Endothelial cell of umbilical vein (primary cell): ENCODE measurements around the gene PRPF40A. TPM values are rescaled to one million over a fixed set of nuclear protein-coding genes. Genes with fewer than 3 reads are reported as not detected.
"Not testable (repeated sequence)": the region's sequence is repeated elsewhere in the genome, so short reads cannot be mapped to it uniquely, and the experiment has no call there.

Experiments
- BruUV-seq: library from RNA; stranded (reverse); fragments of 400-500 nt; replicated peaks from 2 replicates; lab custom pipeline; 2021; lab: Mats Ljungman, UMichigan
- CTCF ChIA-PET: fragments of 300-600, 350-600 bp; sonication (Branson Sonifier 250); formaldehyde crosslinking; loops from one replicate; lab custom pipeline; 2021; ENCODE audit warnings: antibody characterized with exemption, inconsistent platforms; lab: Charles Lee
- POLR2A ChIA-PET: fragments of 300-600, 350-600 bp; sonication (Branson Sonifier 250); formaldehyde crosslinking; loops from one replicate; lab custom pipeline; 2021; ENCODE audit warnings: antibody characterized with exemption, inconsistent platforms; lab: Charles Lee
- DNase-seq: peaks from one replicate; pipeline ENCODE4 v3.0.0-alpha.2; 2011; ENCODE audit warnings: low read depth, low spot score
- FAIRE-seq: peaks from 2 replicates; lab custom pipeline; 2011; peaks lifted over from hg19 to GRCh38; lab: Jason Lieb, UNC
- H2AFZ ChIP-seq: 2 replicates; pipeline ENCODE4 v1.6.0; 2012; ENCODE audit warnings: low read depth, low read length, control low read depth, inconsistent platforms
- H3K27ac ChIP-seq: 2 replicates; pipeline ENCODE4 v1.5.1; 2011; ENCODE audit warnings: low read depth, mild to moderate bottlenecking, control low read depth, low read length, moderate library complexity; ENCODE audit not compliant: insufficient read depth
- H3K27me3 ChIP-seq, 2 experiments: 2 replicates each; pipeline versions ENCODE4 v1.6.0 to v1.6.1; 2011; ENCODE audit warnings: low read length in 2 of 2, mixed read lengths in 1 of 2; ENCODE audit not compliant: control insufficient read depth in 2 of 2, insufficient read depth in 2 of 2
- H3K36me3 ChIP-seq, 2 experiments: 2 replicates in 1 of 2; 3 replicates in 1 of 2; pipeline ENCODE4 v1.5.1; 2011; ENCODE audit warnings: low read length in 2 of 2, mild to moderate bottlenecking in 1 of 2, moderate library complexity in 1 of 2; ENCODE audit not compliant: control insufficient read depth in 2 of 2, insufficient read depth in 2 of 2; ENCODE audit errors: extremely low read depth in 1 of 2
- H3K4me1 ChIP-seq: 3 replicates; pipeline ENCODE4 v1.5.1; 2011; ENCODE audit warnings: mild to moderate bottlenecking, low read length; ENCODE audit not compliant: control insufficient read depth, insufficient read depth; ENCODE audit errors: extremely low read depth
- H3K4me2 ChIP-seq: 2 replicates; pipeline ENCODE4 v1.6.1; 2011; ENCODE audit warnings: low read length, control low read depth, mixed read lengths; ENCODE audit not compliant: insufficient read depth
- H3K4me3 ChIP-seq, 3 experiments: fragments of 200-600 bp in 1 of 3; sonication (generic), shearing (Covaris generic) in 1 of 3; replicated peaks in 1 of 3; 2 replicates each; pipeline ENCODE4 v1.5.1; 2011 to 2016; ENCODE audit warnings: control low read depth in 3 of 3, low read length in 3 of 3, mild to moderate bottlenecking in 2 of 3, inconsistent platforms in 1 of 3, low read depth in 1 of 3, moderate library complexity in 1 of 3; ENCODE audit not compliant: insufficient read depth in 1 of 3
- H3K79me2 ChIP-seq: 2 replicates; pipeline ENCODE4 v1.6.0; 2012; ENCODE audit warnings: low read length, inconsistent platforms; ENCODE audit not compliant: control insufficient read depth, insufficient read depth
- H3K9ac ChIP-seq: replicated peaks from 2 replicates; pipeline ENCODE3; 2011; ENCODE audit warnings: low read length, control low read depth; ENCODE audit not compliant: insufficient read depth; ENCODE audit errors: extremely low read depth
- H3K9me1 ChIP-seq: replicated peaks from 3 replicates; pipeline ENCODE4 v1.6.0; 2011; ENCODE audit warnings: mild to moderate bottlenecking, low read length; ENCODE audit not compliant: control insufficient read depth, insufficient read depth; ENCODE audit errors: extremely low read depth
- H3K9me3 ChIP-seq: replicated peaks from 2 replicates; pipeline ENCODE4 v1.5.1; 2012; ENCODE audit warnings: low read length, inconsistent platforms; ENCODE audit not compliant: control insufficient read depth, insufficient read depth
- H4K20me1 ChIP-seq: replicated peaks from 2 replicates; pipeline ENCODE3; 2011; ENCODE audit warnings: mild to moderate bottlenecking, low read length; ENCODE audit not compliant: control insufficient read depth, insufficient read depth; ENCODE audit errors: extremely low read depth
- JUN ChIP-seq: IDR thresholded peaks from 2 replicates; pipeline ENCODE4 v1.6.1; 2011; ENCODE audit warnings: borderline replicate concordance, low read depth; ENCODE audit not compliant: insufficient read length, insufficient read depth
- MYC ChIP-seq: IDR thresholded peaks from one replicate; pipeline ENCODE4 v1.6.1; 2011; ENCODE audit warnings: mild to moderate bottlenecking, low read depth, low read length
- POLR2A ChIP-seq: IDR thresholded peaks from 2 replicates; pipeline ENCODE4 v1.6.1; 2012; ENCODE audit warnings: low read depth, mild to moderate bottlenecking, control low read depth, low read length
- dilution Hi-C: fragments of 300-500 bp; cut with MboI; formaldehyde crosslinking; loops from one replicate; pipeline ENCODE4 v1.15.0; 2019; ENCODE audit warnings: low sequenced_read_pairs; ENCODE audit not compliant: extremely low pct_ligation_motif_present
- intact Hi-C: fragments of 100-400 bp; cut with micrococcal nuclease; formaldehyde crosslinking; loops from one replicate; pipeline ENCODE4 v1.10.0; 2022
- polyA plus RNA-seq, 4 experiments: library from polyadenylated mRNA; depleted of rRNA in 3 of 4; stranded (reverse) in 3 of 4; unstranded in 1 of 4; fragments of >200 nt; gene quantifications; 2 replicates each; pipeline versions ENCODE4 v1.2.1 to v1.2.3, GENCODE V29; 2011 to 2012; ENCODE audit warnings: missing spikeins in 1 of 4
- total RNA-seq: library from RNA; stranded (reverse); gene quantifications from 2 replicates; pipeline ENCODE4 v1.2.3, GENCODE V29; 2021
- TF ChIP-seq, protein P1 (sequence below), 2 donors: IDR thresholded peaks; 1 replicate in 1 of 2; 2 replicates in 1 of 2; pipeline ENCODE4 v1.5.1; 2011; ENCODE audit warnings: low read length in 2 of 2, mild to moderate bottlenecking in 2 of 2, moderate library complexity in 2 of 2, control low read depth in 1 of 2, inconsistent platforms in 1 of 2, low read depth in 1 of 2; ENCODE audit not compliant: insufficient read depth in 1 of 2; ENCODE audit errors: extremely low read depth in 1 of 2

The PRPF40A gene
- total and polyA plus RNA-seq, 2 donors (not counting 3 experiments of a cell fraction or from before 2014, with no cell fraction given), result 58.2 to 123 TPM

- FAIRE-seq, result peak; percentile 64
- no peaks in the 10 kb centered on the region for H3K9me3 ChIP-seq
- H3K4me1 ChIP-seq, result no peaks in the 10 kb centered on the region
- peaks cover 0 to 7% of the 10 kb centered on the region in 2 experiments for H3K36me3 ChIP-seq
- intact Hi-C loops, result loop anchor here (5.0 kb wide), 2 partner anchors 706 to 1634 kb away; no protein-coding TSS in a partner anchor
- POLR2A ChIA-PET, result no interaction called here
- BruUV-seq, result no TSS peak
- H3K4me2 ChIP-seq, result no peak overlapping the region
- DNase-seq, result peak; percentile 11
- dilution Hi-C loops, result no loop called here
- H3K9ac ChIP-seq, result no peak overlapping the region
- no peaks in the 10 kb centered on the region for H3K27me3 ChIP-seq
- no peak overlapping the region for H3K27ac ChIP-seq
- CTCF ChIA-PET, result interaction anchor here (0.6 to 2.1 kb wide), 14 partner anchors 9 to 1633 kb away, joined by 3 to 8 read pairs (median 4); partner anchors contain the start of genes PRPF40A and RPRM
- H2AFZ ChIP-seq, result no peak overlapping the region
- TF ChIP-seq, protein P1, sequence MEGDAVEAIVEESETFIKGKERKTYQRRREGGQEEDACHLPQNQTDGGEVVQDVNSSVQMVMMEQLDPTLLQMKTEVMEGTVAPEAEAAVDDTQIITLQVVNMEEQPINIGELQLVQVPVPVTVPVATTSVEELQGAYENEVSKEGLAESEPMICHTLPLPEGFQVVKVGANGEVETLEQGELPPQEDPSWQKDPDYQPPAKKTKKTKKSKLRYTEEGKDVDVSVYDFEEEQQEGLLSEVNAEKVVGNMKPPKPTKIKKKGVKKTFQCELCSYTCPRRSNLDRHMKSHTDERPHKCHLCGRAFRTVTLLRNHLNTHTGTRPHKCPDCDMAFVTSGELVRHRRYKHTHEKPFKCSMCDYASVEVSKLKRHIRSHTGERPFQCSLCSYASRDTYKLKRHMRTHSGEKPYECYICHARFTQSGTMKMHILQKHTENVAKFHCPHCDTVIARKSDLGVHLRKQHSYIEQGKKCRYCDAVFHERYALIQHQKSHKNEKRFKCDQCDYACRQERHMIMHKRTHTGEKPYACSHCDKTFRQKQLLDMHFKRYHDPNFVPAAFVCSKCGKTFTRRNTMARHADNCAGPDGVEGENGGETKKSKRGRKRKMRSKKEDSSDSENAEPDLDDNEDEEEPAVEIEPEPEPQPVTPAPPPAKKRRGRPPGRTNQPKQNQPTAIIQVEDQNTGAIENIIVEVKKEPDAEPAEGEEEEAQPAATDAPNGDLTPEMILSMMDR (IDR thresholded peaks at IDR 0.05; ENCODE audit: extremely low read depth in 1 of 2, insufficient read depth in 1 of 2, low read depth in 1 of 2, low read length in 2 of 2), result peak; percentile 4 to 42
- TF ChIP-seq POLR2A, result no peak
- H4K20me1 ChIP-seq, result no peaks in the 10 kb centered on the region
- H3K4me3 ChIP-seq, result no peak overlapping the region
- peaks cover 1% of the 10 kb centered on the region for H3K79me2 ChIP-seq
- no peaks in the 10 kb centered on the region for H3K9me1 ChIP-seq
Measured at GRCh38 chr2:152743002-152743401, 25.7 kb upstream of the PRPF40A start.

- no TSS peak for BruUV-seq
- Histone ChIP-seq H3K27ac (no peak overlapping the region), H3K27me3 (no peaks in the 10 kb centered on the region), H3K4me3 (no peak overlapping the region), H4K20me1 (no peaks in the 10 kb centered on the region), H3K4me2 (no peak overlapping the region), H3K36me3 (peaks cover 1 to 10% of the 10 kb centered on the region in 2 experiments), H3K9me3 (no peaks in the 10 kb centered on the region), H3K79me2 (peaks cover 1% of the 10 kb centered on the region), H3K4me1 (peaks cover 5% of the 10 kb centered on the region), H3K9ac (no peak overlapping the region), H2AFZ (no peak overlapping the region), H3K9me1 (no peaks in the 10 kb centered on the region)
- intact Hi-C loops (loop anchor here (1.0 to 5.0 kb wide), 5 partner anchors 566 to 1636 kb away; partner anchors contain the start of genes RPRM and STAM2), dilution Hi-C loops (no loop called here)
- ChIA-PET POLR2A (no interaction called here), CTCF (interaction anchor here (0.6 to 0.9 kb wide), 3 partner anchors 11 to 739 kb away, joined by 3 to 4 read pairs (median 3); no protein-coding TSS in a partner anchor)
- peak; percentile 8 for FAIRE-seq
- TF ChIP-seq MYC (no peak), JUN (no peak)
- TF ChIP-seq, protein P1 (IDR thresholded peaks at IDR 0.05; ENCODE audit: extremely low read depth in 1 of 2, insufficient read depth in 1 of 2, low read depth in 1 of 2, low read length in 2 of 2), result peak; percentile 52
- peak; percentile 78 for DNase-seq
Measured at GRCh38 chr2:152740743-152741328, 23.6 kb upstream of the PRPF40A start.

DNA sequence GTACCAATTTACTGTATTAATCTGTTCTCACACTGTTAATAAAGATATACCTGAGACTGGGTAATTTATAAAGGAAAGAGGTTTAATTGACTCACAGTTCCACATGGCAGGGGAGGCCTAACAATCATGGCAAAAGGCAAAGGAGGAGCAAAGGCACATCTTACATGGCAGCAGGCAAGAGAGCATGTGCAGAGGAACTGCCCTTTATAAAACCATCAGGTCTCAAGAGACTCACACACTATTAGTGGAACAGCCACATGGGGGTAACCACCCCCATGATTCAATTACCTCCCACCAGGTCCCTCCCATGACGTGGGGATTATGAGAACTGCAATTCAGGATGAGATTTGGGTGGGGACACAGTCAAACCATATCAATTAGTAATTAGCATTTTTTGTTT, 22.4 kb upstream of the PRPF40A start:
- dilution Hi-C loops, BruUV-seq, H2AFZ ChIP-seq, H3K27me3 ChIP-seq, H3K4me2 ChIP-seq, H3K9ac ChIP-seq, H3K27ac ChIP-seq, H3K79me2 ChIP-seq, H3K9me1 ChIP-seq, FAIRE-seq, CTCF ChIA-PET, POLR2A ChIA-PET, H3K36me3 ChIP-seq, H3K4me1 ChIP-seq, H3K9me3 ChIP-seq, H4K20me1 ChIP-seq, DNase-seq, H3K4me3 ChIP-seq: not testable (repeated sequence)
- intact Hi-C loops, result loop anchor here (1.0 to 5.0 kb wide), 5 partner anchors 565 to 1638 kb away; partner anchors contain the start of genes RPRM and STAM2
